Measurements from ENCODE around the gene STAT5A.

- TF ChIP-seq CTCF (IDR thresholded peaks at IDR 0.05) (no peak), POLR2A (IDR thresholded peaks at IDR 0.05) (no peak)
Measured at GRCh38 chr17:42311240-42312034, 23.1 kb downstream of the STAT5A start.
